ENCODE measurements around the gene AQP1. TPM values are rescaled to one million over a fixed set of nuclear protein-coding genes. Genes with fewer than 3 reads are reported as not detected.

Gene AQP1
- total RNA-seq, 1 experiment from 2014 or later = 0.15 TPM

DNA sequence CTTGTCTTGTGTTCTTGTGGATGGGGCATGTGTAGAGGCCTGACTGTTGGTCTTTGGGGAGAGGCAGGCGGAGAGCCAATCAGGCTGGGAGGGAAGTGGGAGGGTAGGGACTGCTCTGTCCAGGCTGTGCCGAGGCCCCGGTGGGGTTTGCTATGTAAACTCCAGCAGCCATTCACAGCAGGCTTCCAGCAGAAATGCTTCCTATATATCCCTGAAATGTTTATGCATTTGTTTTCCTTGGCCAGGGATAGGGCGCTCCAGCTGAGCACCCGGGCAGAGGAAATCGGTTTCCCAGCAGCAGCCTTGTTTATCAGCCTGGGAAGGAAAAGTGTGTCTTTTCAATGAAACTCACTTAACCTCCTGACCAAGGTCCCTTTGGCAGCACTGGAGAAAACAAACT, 18.3 kb upstream of the AQP1 start:
- no peaks in the 10 kb centered on the region for H3K9me3 ChIP-seq (ENCODE audit: control insufficient read depth, low read depth, low read length)
- H4K91ac ChIP-seq (ENCODE audit: insufficient read length, low read depth, low read length) = no peak overlapping the region
- H3K36me3 Mint-ChIP-seq (ENCODE audit: insufficient read depth in 1 of 3, low read depth in 3 of 3) = no peaks in the 10 kb centered on the region
- H3K4me2 ChIP-seq (ENCODE audit: insufficient read depth, insufficient read length, low read length) = no peak overlapping the region
- no peaks in the 10 kb centered on the region for H3K79me1 ChIP-seq (ENCODE audit: insufficient read depth, low read depth, low read length, poor library complexity, severe bottlenecking)
- no peak overlapping the region for H2BK15ac ChIP-seq (ENCODE audit: low read depth, low read length)
- H2BK20ac ChIP-seq (ENCODE audit: low read depth, low read length, poor library complexity, severe bottlenecking) = no peak overlapping the region
- H3K27me3 Mint-ChIP-seq (ENCODE audit: low read depth) = peaks cover 7% of the 10 kb centered on the region; the same call in 1 of the 2 replicates
- H2BK12ac ChIP-seq (ENCODE audit: insufficient read length, low read depth, low read length) = no peak overlapping the region
- peaks cover 10 to 20% of the 10 kb centered on the region in 2 experiments; a peak in 3 of 4 replicates for H3K4me1 Mint-ChIP-seq
- H3K27ac ChIP-seq (ENCODE audit: insufficient read length, low read depth, low read length) = no peak overlapping the region
- no peak overlapping the region for H3K27ac Mint-ChIP-seq
- H3T11ph ChIP-seq (ENCODE audit: low read length) = no peak overlapping the region
- H3K9ac ChIP-seq (ENCODE audit: extremely low read depth, insufficient read length, low read length) = no peak overlapping the region
- H3K79me2 ChIP-seq (ENCODE audit: insufficient read depth, low read length) = no peaks in the 10 kb centered on the region
- H3K27me3 ChIP-seq (ENCODE audit: insufficient read depth, low read length) = no peaks in the 10 kb centered on the region
- H3K9me3 Mint-ChIP-seq = no peaks in the 10 kb centered on the region; a peak in 1 of 5 replicates
- H2AFZ ChIP-seq (ENCODE audit: low read length) = no peak overlapping the region
- H3K4ac ChIP-seq (ENCODE audit: low read depth, low read length) = no peak overlapping the region
- no peak overlapping the region for H4K8ac ChIP-seq (replicated peaks; ENCODE audit: insufficient read length, low read depth, low read length)
- no peak for DNase-seq
- H4K20me1 ChIP-seq (ENCODE audit: control insufficient read depth, insufficient read depth, insufficient read length) = no peaks in the 10 kb centered on the region
- H2AK5ac ChIP-seq (ENCODE audit: insufficient read length, low read length) = no peak overlapping the region
- H3K23me2 ChIP-seq (ENCODE audit: insufficient read length, low read depth, low read length, poor library complexity, severe bottlenecking) = no peaks in the 10 kb centered on the region
- H3K56ac ChIP-seq (ENCODE audit: insufficient read length, low read depth, low read length) = no peak overlapping the region
- H2BK5ac ChIP-seq (ENCODE audit: insufficient read length, low read length) = no peak overlapping the region
- no peak overlapping the region for H3K4me3 Mint-ChIP-seq
- no peak overlapping the region for H2BK120ac ChIP-seq (ENCODE audit: low read depth, low read length, poor library complexity, severe bottlenecking)
- H3K14ac ChIP-seq (ENCODE audit: insufficient read depth, low read length) = no peak overlapping the region
- TF ChIP-seq, protein P1, sequence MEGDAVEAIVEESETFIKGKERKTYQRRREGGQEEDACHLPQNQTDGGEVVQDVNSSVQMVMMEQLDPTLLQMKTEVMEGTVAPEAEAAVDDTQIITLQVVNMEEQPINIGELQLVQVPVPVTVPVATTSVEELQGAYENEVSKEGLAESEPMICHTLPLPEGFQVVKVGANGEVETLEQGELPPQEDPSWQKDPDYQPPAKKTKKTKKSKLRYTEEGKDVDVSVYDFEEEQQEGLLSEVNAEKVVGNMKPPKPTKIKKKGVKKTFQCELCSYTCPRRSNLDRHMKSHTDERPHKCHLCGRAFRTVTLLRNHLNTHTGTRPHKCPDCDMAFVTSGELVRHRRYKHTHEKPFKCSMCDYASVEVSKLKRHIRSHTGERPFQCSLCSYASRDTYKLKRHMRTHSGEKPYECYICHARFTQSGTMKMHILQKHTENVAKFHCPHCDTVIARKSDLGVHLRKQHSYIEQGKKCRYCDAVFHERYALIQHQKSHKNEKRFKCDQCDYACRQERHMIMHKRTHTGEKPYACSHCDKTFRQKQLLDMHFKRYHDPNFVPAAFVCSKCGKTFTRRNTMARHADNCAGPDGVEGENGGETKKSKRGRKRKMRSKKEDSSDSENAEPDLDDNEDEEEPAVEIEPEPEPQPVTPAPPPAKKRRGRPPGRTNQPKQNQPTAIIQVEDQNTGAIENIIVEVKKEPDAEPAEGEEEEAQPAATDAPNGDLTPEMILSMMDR (conservative IDR thresholded peaks at IDR 0.05) = no peak
- H4K5ac ChIP-seq (ENCODE audit: insufficient read length, low read depth, low read length) = no peak overlapping the region
- no peaks in the 10 kb centered on the region for H3K4me1 ChIP-seq (ENCODE audit: insufficient read depth, low read length)
- no peak overlapping the region for H3K23ac ChIP-seq (ENCODE audit: insufficient read length, low read depth, low read length)
- no CpG with 5 or more reads among the region's 6 CpGs for WGBS (ENCODE audit: extremely low coverage, insufficient read length, low lambda C conversion rate)
- H3K18ac ChIP-seq (ENCODE audit: insufficient read length, low read depth, low read length) = no peak overlapping the region

Measured in H9 (cell line).